ENCODE data around the gene PITRM1.
"Not testable (repeated sequence)": the region's sequence is repeated elsewhere in the genome, so short reads cannot be mapped to it uniquely, and the experiment has no call there.

The PITRM1 gene

DNA sequence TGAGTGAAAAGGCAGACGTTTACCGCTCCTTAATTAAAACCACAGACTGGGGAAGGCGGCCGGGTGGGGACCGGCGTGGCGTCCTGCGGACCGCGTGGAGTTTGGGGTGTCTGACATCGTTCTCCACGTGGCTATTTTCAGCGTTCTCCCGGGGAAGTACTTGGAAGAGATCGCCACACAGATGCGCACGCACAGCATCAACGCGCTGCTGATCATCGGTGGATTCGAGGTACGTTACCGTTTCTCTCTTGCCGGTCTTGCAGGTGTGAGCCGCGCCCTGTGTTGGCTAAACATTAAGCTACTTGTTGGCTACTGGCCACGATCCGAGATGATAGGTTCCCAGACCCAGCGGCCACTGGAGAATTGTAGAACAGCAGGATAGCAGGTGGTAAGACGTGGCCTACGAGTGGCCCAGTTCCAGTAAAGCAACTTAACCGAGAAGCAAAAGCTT, 53.9 kb downstream of the PITRM1 start:
- DNase-seq = no peak

DNA sequence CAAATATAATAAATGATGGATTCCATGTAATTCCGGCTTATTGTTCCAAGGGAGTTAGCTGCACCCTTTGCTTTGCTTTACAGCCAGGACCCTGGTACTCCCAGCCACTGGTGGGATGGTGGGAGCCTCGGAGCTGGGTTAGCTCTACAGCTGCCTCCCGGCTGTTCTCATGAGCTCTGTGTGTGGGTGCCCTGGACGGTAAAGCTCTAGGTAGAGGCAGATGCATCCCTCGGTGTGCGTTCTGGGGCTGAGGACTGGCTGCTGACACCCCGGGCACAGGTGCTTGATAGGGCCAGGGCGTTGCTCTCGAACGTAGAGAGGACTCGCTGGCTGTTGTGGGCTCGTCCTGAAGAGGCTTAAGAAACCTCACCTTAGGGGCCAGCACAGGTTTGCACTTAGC, 55.1 kb downstream of the PITRM1 start:
- DNase-seq = no peak

DNA sequence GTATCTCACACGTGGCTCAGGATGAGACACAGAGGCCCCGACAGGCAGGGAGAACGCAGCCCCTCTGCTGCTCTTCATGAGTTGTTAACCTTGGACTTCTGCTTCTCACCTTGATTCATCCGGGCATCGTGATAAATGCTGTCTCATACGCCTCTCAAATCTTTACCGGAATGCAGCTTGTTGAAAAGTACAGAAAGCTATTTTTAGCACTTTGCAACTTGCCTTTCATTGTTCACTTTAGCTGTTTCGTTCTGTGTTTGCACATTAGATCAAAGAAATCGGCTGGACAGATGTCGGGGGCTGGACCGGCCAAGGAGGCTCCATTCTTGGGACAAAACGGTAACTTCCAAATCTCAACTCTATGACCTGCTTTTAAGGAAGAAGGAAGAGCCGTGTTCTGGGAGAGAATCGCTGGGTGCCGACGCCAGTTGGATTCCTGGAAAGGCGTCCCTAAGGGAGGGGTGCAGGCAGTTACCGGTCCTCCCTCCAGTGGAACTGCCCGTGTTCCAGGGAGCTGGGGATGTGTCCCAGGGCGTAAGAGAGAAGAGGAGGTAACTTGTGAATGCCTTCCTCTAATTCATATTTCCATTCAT, 56.0 kb downstream of the PITRM1 start:
- no peak for DNase-seq

DNA sequence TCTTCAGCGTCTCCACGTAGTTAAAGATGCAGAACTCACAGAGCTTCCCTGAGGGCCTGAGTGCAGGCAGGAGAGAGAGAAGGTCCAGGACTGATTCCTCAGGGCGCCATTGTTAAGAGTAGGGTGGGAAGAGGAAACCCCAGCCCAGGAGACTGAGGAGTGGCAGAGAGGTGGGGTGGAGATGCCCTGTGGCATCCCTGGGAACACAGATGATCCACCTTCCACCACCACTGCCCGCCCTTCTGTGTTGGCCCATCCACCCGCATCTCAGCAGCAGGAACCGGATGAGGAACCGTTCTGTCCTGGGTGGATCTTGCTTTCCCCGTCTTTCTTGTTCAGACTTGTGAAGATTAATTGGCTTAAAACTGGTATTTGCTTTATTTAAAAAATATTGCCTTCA, 56.9 kb downstream of the PITRM1 start:
- DNase-seq = no peak

DNA sequence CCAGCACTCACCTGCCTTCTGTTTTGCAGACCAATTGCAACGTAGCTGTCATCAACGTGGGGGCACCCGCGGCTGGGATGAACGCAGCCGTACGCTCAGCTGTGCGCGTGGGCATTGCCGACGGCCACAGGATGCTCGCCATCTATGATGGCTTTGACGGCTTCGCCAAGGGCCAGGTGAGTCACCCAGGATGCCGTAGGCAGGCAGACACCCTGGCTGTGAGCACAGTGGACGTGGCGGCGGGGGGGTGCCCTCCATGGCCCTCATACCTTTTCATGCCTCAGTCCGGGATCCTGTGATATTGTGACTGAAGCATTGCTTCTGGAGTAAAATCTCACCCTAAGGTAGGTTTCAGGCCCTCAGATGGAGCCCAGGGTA, 59.2 kb downstream of the PITRM1 start:
- DNase-seq = no peak

DNA sequence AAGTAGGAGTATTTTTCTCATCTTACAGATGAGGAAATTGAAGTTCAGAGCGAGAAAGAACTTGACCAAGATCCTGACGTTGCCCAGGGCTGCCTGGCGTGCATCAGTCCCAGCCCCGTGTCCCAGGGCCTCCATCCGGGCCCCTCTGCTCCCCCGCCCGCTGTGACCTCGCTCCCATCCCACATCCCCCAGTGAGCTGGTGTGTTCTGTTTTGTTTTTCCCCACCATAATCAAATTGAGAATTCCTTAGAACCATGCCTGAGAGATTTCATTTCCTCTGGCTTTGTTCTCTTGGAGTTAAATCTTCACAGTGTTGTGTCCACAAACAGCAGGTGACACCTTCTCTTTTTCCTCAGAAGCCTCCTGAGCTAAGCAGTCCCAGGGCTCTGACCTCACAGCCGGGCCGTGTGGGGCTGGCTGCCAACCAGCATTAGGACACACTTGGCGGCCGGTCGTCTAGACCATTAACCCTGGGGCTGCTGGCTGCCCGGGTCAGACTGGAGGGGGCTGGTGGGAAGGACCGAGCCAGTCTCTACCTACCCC, 60.9 kb downstream of the PITRM1 start:
- no peak for DNase-seq

DNA sequence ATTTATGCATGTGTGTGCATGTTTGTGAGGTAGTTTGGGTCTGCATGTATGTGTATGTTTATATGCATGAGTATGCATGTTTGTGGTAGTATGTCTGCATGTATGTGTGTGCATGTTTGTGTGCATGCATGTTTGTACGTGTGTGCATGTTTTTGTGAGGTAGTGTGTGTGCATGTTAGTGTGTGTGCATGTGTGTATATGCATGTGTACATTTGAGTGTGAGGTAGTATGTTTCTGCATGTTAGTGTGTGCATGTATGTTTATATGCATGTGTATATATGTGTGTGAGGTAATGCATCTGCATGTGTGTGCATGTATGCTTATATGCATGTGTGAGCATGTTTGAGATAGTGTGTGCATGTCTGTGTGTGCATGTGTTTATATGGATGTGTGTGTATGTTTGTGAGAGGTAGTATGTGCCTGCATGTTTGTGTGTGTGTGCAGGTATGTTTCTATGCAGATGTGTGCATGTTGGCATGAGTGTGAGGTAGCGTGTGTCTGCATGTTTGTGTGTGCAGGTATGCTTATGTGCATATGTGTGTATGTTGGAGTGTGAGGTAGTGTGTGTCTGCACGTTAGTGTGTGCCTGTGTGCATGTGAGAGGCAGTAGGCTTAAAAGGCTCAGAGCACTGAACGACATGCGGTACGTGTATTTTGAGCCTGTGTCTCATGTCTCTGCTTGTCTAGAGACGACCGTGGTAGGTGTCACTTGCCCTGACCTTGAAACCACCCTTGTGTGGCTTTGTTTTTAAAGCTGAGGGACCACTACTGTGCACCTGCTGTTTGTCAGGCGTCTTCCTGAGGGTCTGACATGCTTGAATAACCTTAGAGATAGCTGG, 61.6 kb downstream of the PITRM1 start:
- DNase-seq = no peak

DNA sequence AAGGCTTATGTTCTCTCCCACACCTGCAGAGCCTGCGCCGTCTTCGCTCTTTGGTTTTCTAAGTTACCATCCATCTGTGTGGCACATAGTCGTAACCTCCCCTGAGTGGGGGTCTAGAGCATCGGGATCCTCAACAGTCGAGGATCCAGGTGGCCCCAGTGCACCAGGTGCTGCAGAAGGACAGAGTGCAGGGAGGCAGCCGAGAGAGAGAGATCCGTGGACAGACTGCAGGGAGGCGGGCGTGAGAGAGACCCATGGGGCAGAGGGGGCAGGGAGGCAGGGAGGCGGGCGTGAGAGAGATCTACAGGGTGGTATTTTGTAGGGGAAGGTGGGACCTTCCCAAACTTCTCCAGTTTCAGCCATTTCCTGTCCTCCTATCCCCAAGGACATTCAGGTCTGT, 62.9 kb downstream of the PITRM1 start:
- no peak for DNase-seq

DNA sequence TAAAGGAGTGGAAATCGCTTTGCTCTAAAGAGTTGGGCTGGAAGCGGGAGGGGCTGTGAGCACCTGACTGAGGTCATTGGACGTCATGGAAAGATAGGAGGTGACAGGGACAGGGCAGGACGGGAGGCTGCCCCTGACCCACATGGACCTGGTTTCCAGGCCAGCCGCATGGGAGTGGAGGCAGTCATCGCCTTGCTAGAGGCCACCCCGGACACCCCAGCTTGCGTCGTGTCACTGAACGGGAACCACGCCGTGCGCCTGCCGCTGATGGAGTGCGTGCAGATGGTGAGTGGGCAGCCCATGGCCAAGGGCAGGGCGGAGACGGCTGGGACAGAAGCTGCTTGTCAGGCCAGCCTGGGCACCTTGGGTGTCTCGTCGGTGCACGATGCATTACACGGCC, 63.4 kb downstream of the PITRM1 start:
- no peak for DNase-seq

DNA sequence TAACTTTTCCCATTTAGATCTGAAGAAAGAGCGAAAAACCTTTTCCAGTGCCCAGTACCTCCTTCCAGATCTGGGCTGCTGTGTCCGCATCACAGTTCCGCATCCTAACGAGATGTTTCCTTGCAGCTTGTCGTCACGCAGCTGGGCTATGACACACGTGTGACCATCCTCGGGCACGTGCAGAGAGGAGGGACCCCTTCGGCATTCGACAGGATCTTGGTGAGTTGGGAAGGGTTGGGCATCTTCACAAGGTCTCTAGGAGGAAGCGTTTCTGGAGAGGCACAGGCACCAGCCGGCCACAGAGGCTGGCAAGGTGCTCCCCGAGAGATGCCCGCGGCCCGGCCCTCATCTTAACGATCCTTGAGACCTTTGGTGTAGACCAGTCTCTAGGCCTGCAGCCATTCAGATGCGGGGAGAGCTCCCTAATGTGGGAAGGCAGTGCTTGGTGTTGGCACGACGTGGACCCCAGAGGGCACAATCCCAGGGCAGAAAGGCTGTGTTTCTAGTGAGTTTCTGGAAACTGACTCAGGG, 63.9 kb downstream of the PITRM1 start:
- DNase-seq = no peak

DNA sequence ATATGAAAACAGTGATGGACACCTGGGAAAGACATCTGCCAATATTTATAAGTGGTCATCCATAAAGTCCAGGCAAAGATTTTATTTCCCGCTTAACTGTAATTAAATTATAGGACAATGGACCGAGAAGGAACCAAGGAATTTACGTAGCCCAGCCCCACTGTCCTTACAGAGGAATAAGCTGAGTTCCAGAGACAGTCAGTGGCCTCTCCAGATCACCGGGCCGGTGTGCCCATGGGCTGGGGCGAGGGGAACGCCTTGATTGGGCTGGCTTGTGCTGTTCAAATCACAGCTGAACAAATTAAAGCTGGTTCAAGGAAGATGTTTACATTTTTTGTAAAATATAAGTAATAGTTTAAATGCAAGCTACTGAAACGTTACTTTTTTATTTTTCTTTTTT, 64.5 kb downstream of the PITRM1 start:
- DNase-seq = no peak

DNA sequence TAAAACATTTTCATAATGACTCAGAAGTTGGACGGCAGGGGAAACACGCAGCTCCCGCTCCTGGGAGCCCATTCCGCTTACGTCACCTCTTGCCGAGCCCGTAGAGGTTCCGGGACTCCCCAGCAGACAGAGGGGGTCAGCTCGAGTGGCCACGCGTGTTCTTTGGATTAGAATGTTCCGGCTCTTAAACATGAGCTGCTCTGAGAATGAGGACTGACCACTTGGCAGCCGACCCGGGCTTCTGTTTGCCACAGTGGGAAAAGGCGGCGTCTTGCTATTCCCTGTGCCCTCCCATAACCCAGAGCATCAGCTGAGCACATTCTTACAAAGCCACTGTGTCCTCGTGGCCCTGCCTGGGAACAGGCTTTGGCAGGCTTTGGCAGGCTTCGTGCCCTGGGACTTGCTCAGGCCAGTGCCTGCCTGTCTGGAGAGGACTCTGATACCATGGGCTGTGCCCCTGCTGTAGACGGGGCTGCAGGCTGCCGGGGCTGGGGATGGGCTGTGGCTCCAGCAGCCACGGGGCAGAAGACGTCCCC, 65.1 kb downstream of the PITRM1 start:
- DNase-seq = no peak

DNA sequence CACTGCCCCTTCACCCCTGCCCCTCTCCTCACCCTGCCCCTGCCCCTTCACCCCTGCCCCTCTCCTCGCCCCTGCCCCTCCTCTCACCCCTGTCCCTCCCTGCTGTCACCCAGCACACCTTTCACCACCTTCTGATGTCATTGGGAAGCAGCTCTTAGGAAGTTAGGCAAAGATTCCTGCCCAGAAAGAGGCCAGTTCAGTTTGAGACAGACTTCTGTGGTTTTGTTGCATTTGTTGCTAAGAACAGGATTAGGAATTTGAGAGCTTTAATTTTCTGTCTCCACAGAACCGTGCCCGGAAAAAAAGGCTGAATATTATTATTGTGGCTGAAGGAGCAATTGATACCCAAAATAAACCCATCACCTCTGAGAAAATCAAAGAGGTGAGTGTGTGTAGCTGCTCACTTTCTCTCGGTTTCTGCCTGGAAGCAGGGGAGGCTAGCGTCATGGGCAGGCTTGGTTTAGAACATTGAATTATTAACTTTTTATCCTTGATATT, 65.6 kb downstream of the PITRM1 start:
- DNase-seq = no peak

DNA sequence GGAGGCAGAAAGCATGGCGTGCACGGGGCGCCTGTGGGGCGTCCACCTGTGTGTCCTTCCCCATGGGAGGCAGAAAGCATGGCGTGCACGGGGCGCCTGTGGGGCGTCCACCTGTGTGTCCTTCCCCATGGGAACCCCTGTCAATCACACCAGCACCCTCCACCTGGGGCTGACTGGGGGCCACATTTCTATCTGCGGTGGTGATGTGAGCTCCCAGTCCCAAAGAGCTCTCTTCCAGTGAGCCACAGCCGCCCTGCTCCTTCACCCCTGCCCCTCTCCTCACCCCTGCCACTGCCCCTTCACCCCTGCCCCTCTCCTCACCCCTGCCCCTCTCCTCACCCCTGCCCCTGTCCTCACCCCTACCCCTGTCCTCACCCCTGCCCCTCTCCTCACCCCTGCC, 66.3 kb downstream of the PITRM1 start:
- not testable (repeated sequence) for DNase-seq

DNA sequence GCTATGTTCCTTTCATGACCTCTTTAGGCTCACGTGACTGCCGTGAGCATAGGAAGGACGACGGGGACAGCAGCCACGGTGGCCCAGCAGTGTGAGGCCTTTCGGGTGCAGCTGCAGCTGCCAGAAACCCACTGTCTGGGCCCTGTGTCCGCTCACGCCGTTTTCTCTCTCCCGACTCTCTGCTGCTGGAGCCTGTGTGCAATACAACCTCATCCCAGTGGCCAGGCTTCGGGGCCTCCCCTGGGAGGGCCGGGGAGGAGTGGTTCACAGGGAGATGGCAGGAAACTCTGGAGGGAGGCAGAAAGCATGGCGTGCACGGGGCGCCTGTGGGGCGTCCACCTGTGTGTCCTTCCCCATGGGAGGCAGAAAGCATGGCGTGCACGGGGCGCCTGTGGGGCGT, 66.7 kb downstream of the PITRM1 start:
- no peak for DNase-seq

DNA sequence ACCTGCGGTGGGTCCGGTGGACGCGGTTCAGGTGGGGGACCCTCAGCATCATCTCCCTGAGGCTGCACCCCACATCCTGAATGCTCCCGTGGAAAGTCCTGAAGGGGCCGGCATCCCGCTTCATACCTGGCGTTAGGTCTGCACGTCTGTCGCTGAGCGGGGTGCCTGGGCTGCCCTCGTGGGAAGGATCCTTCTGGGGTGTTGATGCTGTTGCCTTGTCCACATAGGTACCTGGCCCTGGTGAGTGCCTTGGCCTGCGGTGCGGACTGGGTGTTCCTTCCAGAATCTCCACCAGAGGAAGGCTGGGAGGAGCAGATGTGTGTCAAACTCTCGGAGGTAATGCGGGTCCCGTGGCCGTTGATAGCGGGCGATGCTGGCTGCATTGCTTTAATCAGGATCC, 67.4 kb downstream of the PITRM1 start:
- no peak for DNase-seq

DNA sequence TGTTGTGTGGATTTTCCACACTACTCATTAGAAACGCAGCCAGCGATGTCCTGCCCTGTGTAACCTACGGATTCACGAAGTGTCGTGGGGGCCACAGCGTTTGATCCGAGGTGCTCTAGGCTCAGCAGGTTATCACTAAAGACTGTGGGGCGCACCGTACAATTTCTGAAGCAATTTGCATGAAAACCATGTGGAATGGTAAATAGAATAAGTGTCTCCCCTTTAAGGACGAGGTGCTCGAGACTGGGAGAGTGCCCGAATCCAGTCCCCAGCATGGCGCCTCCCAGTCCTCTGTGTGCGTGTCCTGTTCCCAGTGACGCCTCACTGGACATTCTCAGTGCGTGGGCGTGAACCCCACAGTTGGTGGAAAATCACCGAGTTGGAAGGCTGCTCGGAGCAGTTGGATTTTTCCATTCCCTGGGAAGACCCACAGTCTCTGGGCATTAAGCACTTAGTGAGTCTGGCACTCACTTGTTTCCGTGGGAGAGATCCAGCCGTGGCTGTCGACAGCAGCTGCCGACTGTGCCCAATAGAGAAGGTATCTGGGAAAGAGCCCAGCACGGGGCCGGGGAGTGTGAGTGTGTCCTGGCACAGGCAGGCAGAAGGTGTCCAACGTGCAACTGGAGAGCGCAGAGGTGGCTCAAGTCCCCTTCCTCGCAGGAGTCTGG, 68.2 kb downstream of the PITRM1 start:
- no peak for DNase-seq

DNA sequence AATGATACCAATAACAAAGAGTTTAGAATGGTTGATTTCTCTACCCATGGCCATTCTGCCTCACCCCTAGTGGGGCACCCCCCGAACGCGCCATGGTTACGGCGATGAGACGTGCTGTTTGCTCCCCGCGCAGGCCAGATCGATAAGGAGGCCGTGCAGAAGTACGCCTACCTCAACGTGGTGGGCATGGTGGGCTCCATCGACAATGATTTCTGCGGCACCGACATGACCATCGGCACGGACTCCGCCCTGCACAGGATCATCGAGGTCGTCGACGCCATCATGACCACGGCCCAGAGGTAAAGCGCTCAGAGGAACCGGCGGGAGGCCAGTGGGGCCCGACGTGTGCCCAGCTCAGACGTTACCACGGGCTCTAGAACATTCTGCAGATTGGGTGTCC, 68.9 kb downstream of the PITRM1 start:
- DNase-seq = no peak

DNA sequence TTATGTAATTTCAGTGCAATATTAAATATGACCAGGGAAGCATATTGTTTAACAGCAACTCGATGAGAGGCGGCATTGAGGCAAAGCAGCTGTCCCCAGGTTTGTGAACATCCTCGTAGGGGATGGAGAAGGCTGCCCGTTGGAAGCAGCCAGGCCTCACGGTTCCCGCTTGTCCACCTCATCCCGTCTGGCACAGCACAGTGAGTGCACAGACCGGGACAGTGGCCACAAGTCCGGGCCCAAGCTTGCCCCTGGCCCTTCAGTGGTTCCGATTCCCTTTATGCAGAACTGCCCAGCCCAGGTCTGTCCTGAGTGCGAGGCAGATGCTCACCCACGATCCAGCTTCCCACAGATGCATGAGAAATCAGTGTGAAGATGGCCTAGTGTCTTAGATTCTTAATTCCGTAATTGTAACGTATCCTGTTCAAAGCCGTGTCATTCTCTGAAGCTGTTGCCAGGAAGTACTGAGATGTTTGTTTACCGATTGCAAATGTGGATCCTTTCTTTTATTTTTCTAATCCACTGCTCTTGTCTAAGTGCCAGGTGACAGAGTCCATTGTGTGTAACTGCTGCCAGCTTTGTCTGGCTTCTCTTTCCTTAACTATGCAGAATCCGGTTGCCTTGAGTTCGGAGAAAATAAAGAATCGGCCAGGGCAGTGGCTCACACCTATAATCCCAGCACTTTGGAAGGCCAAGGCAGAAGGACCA, 69.7 kb downstream of the PITRM1 start:
- no peak for DNase-seq

DNA sequence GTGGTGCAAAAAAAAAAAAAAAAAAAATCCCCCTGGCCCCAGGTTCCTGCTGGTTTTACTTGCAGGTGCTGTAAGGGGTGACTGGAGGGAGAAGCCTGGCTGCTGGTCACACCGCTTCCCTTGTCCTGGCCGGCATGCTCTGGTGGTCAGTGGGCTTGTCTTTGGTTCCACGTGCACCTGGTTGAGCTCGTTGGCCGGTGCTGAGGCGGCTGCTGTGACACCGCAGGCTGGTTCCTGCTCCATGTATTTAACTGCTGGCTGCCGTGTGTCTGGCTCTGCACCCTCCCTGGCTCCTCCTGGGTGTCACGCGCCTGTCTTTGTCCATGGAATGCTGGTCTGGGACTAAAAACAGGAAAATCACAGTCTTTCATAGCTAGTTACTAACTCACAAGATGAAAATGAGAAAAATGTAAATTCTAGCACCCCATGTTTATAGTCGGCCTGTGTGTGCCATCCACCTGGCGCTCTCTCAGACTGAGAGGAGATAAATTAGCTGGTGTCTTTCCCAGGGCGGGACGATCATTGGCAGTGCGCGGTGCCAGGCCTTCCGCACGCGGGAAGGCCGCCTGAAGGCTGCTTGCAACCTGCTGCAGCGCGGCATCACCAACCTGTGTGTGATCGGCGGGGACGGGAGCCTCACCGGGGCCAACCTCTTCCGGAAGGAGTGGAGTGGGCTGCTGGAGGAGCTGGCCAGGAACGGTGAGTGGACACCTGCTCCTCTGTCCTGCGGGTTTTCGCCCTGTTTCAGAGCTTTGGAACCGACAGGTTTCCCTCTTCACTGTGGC, 71.5 kb downstream of the PITRM1 start:
- no peak for DNase-seq

DNA sequence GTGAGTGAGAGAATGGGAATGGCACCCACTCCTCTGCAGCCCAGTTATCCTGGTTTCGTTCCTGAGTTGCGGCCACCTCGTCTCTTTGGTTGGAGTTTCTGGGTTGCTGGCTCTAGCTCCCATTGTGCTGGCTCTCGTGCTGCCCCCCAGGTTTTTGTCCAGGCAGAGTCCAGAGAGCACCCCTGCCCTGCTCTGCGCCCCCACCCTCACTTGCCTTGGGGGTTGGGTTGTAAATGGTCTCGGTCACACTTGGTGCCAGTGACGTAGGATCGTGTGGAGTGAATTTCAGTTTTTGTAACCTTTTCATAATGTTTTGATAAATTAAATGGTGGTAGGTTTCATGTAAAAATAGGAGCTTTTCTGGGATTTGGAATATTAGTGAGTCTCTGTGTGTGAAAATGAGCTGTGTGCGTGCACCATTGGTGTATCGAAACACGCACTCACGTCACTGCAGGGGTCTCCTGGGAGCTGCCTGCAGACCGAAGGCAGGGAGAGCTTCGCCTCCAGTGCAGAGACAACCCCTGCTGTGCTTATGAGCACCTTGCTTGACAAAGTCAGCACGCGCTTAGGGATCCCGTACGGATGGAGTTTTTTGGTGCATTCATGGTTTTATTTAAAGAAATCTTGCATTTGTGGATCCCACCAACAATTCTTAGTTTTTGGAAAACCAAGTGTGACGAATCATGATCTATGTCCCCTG, 72.3 kb downstream of the PITRM1 start:
- no peak for DNase-seq
